Tibial artery (tissue), 4 donors: ENCODE data around the gene RTN4RL2.

ENCODE experiments used
- DNase-seq, 2 donors: peaks; one replicate each; pipeline ENCODE4 v3.0.0-alpha.2; 2019
- H3K27ac ChIP-seq, 2 donors: fragments of 200-600 bp; sonication (generic) in 1 of 2; 1 replicate in 1 of 2; 2 replicates in 1 of 2; pipeline ENCODE4 v1.5.1; 2018 to 2019; ENCODE audit warnings: mild to moderate bottlenecking in 1 of 2
- H3K27me3 ChIP-seq, 2 donors: fragments of 200-600 bp; sonication (generic) in 1 of 2; one replicate each; pipeline versions ENCODE4 v1.5.1 to v1.6.0; 2016 to 2019
- H3K36me3 ChIP-seq, 3 donors: fragments of 200-600 bp; sonication (generic) in 2 of 3; one replicate each; pipeline ENCODE4 v1.5.1; 2016 to 2019; ENCODE audit warnings: mild to moderate bottlenecking in 2 of 3
- H3K4me1 ChIP-seq, 4 donors: fragments of 200-600 bp; sonication (generic) in 2 of 4; 1 replicate in 3 of 4; 2 replicates in 1 of 4; pipeline ENCODE4 v1.5.1; 2016 to 2019
- H3K4me3 ChIP-seq, 2 donors: fragments of 200-600 bp; sonication (generic) in 1 of 2; 1 replicate in 1 of 2; 2 replicates in 1 of 2; pipeline ENCODE4 v1.5.1; 2018 to 2019; ENCODE audit warnings: mild to moderate bottlenecking in 2 of 2
- H3K9me3 ChIP-seq, 3 donors: fragments of 200-600 bp; sonication (generic) in 1 of 3; one replicate each; pipeline ENCODE4 v1.5.1; 2016 to 2019
- CTCF ChIP-seq, 2 experiments: fragments of 200-600 bp in 1 of 2; fragments of 450-650 bp in 1 of 2; IDR thresholded peaks; one replicate each; pipeline ENCODE4 v1.5.1; 2017 to 2019; ENCODE audit warnings: antibody characterized with exemption in 2 of 2, mild to moderate bottlenecking in 1 of 2, moderate library complexity in 1 of 2
- intact Hi-C: fragments of 100-400 bp; cut with DNase I; formaldehyde crosslinking; loops from one replicate; pipeline ENCODE4 v1.15.0; 2023; ENCODE audit warnings: low total_unique reads

Gene RTN4RL2

GRCh38 chr11:57459164-57460021 is 935 bp upstream of the RTN4RL2 start:
- intact Hi-C loops: loop anchor here (2.0 to 10.0 kb wide), 2 partner anchors 67 to 185 kb away; partner anchors contain the start of gene YPEL4
- Histone ChIP-seq H3K9me3 (no peaks in the 10 kb centered on the region), H3K4me3 (peak overlapping the region; percentile 33 to 46), H3K27ac (no peak overlapping the region), H3K4me1 (peaks cover 0 to 43% (median 38%) of the 10 kb centered on the region in 4 donors), H3K36me3 (no peaks in the 10 kb centered on the region), H3K27me3 (peaks cover 0 to 71% of the 10 kb centered on the region in 2 donors)
- no peak for TF ChIP-seq CTCF (IDR thresholded peaks at IDR 0.05)
- DNase-seq: no peak

GRCh38 chr11:57460758-57461749 is 726 bp downstream of the RTN4RL2 start:
- DNase-seq: no peak
- H3K27ac ChIP-seq: no peak overlapping the region
- no peak for TF ChIP-seq CTCF (IDR thresholded peaks at IDR 0.05)
- intact Hi-C loops: no loop called here
- no peaks in the 10 kb centered on the region for H3K9me3 ChIP-seq
- peak overlapping the region; percentile 24 to 46 for H3K4me3 ChIP-seq
- H3K4me1 ChIP-seq: peaks cover 0 to 43% (median 38%) of the 10 kb centered on the region in 4 donors
- H3K36me3 ChIP-seq: no peaks in the 10 kb centered on the region
- H3K27me3 ChIP-seq: peaks cover 0 to 60% of the 10 kb centered on the region in 2 donors

GRCh38 chr11:57461841-57462489 is 1.6 kb downstream of the RTN4RL2 start:
- Histone ChIP-seq H3K4me1 (peaks cover 0 to 42% (median 37%) of the 10 kb centered on the region in 4 donors), H3K27me3 (peaks cover 0 to 53% of the 10 kb centered on the region in 2 donors), H3K36me3 (no peaks in the 10 kb centered on the region), H3K9me3 (no peaks in the 10 kb centered on the region), H3K4me3 (no peak overlapping the region), H3K27ac (no peak overlapping the region)
- DNase-seq: no peak
- intact Hi-C loops: no loop called here
- no peak for TF ChIP-seq CTCF (IDR thresholded peaks at IDR 0.05)

GRCh38 chr11:57462597-57462996 is 2.3 kb downstream of the RTN4RL2 start:
- intact Hi-C loops: no loop called here
- Histone ChIP-seq H3K36me3 (no peaks in the 10 kb centered on the region), H3K9me3 (no peaks in the 10 kb centered on the region), H3K27me3 (peaks cover 0 to 53% of the 10 kb centered on the region in 2 donors), H3K4me3 (no peak overlapping the region), H3K4me1 (peaks cover 0 to 36% (median 34%) of the 10 kb centered on the region in 4 donors), H3K27ac (no peak overlapping the region)
- TF ChIP-seq CTCF (IDR thresholded peaks at IDR 0.05): no peak
- no peak for DNase-seq
